ENCODE data around the gene VRK3.

DNA sequence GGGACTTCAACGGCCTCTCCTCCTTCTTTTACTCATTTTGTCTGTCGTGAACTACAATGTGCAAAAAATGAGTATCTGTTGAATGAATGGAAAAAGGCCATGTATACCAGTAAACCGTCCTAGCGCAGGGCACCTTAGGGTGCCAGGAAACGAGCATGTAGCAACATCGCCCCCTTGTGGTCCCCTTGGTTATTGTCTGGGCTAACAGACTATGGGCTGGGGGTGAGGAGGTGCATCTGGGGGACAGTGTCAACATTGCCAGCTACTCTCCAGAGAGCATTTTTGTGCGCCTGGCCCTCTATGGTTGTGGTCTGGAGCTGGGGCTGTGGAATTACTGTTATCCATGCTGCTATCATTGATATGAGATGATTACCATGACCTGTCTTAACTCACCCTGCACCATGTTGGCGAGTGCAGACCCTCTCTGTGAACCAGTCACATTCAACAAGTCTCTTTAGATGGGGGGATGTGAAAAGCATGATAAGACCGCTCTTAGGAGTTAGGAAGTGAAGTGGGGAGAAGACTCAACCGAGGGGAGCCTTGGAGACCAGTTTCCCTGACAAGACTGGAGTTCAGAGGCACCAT lies 41.4 kb downstream of the VRK3 start:
- TF ChIP-seq, protein P1, sequence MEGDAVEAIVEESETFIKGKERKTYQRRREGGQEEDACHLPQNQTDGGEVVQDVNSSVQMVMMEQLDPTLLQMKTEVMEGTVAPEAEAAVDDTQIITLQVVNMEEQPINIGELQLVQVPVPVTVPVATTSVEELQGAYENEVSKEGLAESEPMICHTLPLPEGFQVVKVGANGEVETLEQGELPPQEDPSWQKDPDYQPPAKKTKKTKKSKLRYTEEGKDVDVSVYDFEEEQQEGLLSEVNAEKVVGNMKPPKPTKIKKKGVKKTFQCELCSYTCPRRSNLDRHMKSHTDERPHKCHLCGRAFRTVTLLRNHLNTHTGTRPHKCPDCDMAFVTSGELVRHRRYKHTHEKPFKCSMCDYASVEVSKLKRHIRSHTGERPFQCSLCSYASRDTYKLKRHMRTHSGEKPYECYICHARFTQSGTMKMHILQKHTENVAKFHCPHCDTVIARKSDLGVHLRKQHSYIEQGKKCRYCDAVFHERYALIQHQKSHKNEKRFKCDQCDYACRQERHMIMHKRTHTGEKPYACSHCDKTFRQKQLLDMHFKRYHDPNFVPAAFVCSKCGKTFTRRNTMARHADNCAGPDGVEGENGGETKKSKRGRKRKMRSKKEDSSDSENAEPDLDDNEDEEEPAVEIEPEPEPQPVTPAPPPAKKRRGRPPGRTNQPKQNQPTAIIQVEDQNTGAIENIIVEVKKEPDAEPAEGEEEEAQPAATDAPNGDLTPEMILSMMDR (conservative IDR thresholded peaks at IDR 0.05; ENCODE audit: low read length), result peak; percentile 96
- TF ChIP-seq EZH2phosphoT487 (IDR thresholded peaks at IDR 0.05; ENCODE audit: borderline replicate concordance), result no peak
